Fibroblast of pulmonary artery (primary cell): ENCODE measurements around the gene CCDC187.

ENCODE experiments used
- DNase-seq: peaks from one replicate; pipeline ENCODE4 v3.0.0-alpha.2; 2010; ENCODE audit warnings: low read depth
- H3K4me3 ChIP-seq: replicated peaks from 2 replicates; pipeline ENCODE4 v1.5.1; 2011; ENCODE audit warnings: low read depth, mild to moderate bottlenecking, control low read depth, low read length, moderate library complexity
- TF ChIP-seq, protein P1 (sequence below): IDR thresholded peaks from 2 replicates; pipeline ENCODE4 v1.5.1; 2011; ENCODE audit warnings: mild to moderate bottlenecking, control low read depth, low read length, inconsistent platforms; ENCODE audit errors: missing control alignments

The CCDC187 gene

DNA sequence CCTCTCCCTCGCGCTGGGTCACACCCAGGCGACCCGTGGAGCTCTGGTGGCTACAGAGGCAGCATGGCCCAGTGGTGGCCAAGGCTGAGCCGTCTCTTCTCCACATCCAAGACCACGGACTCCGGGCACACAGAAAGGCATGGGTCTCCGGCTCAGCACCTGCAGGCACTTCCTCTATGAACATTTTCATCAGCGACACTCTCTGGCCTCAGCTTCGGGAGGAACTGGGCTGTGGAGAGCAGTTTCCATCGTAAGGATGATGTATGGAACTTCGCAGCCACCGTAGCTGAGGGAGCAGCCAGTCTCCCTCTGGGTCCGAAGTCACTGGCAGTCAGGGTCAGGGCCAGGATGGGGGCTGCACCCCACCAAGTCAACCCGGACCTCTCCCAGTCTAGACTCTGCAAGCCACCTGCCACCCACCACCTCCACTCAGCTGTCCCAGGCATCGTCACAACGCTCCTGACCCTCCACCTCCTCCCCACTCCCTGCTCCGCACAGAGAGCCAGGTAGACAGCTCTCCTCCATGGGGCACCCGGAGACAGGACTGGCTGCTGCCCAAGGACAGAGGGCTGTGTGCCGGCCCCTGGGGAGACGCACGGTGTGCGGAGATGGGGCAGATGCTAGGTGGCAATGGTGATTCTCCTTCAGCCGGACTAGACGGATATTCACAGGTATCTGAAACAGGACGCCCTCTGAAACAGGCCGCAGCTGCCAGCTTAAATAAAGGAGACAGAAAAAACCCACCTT is 68.0 kb downstream of the CCDC187 start:
- TF ChIP-seq, protein P1, sequence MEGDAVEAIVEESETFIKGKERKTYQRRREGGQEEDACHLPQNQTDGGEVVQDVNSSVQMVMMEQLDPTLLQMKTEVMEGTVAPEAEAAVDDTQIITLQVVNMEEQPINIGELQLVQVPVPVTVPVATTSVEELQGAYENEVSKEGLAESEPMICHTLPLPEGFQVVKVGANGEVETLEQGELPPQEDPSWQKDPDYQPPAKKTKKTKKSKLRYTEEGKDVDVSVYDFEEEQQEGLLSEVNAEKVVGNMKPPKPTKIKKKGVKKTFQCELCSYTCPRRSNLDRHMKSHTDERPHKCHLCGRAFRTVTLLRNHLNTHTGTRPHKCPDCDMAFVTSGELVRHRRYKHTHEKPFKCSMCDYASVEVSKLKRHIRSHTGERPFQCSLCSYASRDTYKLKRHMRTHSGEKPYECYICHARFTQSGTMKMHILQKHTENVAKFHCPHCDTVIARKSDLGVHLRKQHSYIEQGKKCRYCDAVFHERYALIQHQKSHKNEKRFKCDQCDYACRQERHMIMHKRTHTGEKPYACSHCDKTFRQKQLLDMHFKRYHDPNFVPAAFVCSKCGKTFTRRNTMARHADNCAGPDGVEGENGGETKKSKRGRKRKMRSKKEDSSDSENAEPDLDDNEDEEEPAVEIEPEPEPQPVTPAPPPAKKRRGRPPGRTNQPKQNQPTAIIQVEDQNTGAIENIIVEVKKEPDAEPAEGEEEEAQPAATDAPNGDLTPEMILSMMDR, result no peak
- no peak for DNase-seq

GRCh38 chr9:136235171-136235570 is 68.7 kb downstream of the CCDC187 start:
- no peak overlapping the region for H3K4me3 ChIP-seq
- no peak for DNase-seq
- TF ChIP-seq, protein P1, result no peak

More for the DNA sequence above, 68.0 kb downstream of the CCDC187 start:
- H3K4me3 ChIP-seq, result no peak overlapping the region

DNA sequence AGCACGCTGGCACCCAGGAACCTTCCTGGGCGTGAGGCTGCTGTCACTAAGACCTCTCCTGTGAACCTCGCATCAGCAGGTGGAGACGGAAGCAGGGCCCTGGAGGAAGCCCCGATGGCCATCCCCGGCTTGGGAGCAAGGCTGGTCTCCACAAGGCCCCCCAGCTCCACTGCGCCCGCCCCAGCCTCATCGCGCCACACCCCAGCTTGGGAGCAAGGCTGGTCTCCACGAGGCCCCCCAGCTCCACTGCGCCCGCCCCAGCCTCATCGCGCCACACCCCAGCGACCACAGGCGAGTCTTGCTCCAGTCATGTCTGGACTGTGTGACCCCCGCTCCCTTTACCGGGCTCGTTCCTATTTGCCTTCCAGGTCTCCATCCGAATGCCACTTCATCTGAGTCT is 69.3 kb downstream of the CCDC187 start:
- H3K4me3 ChIP-seq, result no peak overlapping the region
- no peak for DNase-seq
- TF ChIP-seq, protein P1, result no peak

GRCh38 chr9:136233868-136234267 is 70.0 kb downstream of the CCDC187 start:
- DNase-seq, result no peak
- TF ChIP-seq, protein P1, result no peak
- no peak overlapping the region for H3K4me3 ChIP-seq

DNA sequence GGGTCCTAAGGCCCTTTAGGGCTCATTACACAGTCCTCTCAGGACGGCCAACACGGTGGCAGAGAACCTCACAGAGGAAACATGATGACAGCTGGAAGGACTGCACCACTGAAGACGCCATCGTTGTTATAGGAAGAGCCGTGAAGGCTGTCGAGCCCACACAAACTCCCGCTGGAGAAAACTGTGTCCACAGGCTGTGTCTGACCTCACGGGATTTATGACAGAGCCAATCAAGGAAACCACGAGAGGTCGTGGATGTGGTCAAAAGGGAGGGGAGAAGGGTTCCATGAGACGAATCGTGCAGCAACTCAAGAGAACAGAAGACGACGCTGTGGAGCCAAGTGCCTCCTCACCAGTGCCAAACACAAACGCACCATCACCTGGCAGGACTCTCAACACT is 70.5 kb downstream of the CCDC187 start:
- no peak for DNase-seq
- no peak overlapping the region for H3K4me3 ChIP-seq
- TF ChIP-seq, protein P1, result no peak

GRCh38 chr9:136232969-136233368 is 70.9 kb downstream of the CCDC187 start:
- TF ChIP-seq, protein P1, result no peak
- no peak overlapping the region for H3K4me3 ChIP-seq

More at GRCh38 chr9:136232969-136233368, 70.9 kb downstream of the CCDC187 start:
- no peak for DNase-seq
